IPS-NIHi7 (cell line): ENCODE results near the gene BASP1.

Experiments used
- DNase-seq: peaks from one replicate; pipeline ENCODE4 v3.0.0; 2012; ENCODE audit warnings: mixed read lengths; ENCODE audit errors: extremely low spot score

BASP1 gene

DNA sequence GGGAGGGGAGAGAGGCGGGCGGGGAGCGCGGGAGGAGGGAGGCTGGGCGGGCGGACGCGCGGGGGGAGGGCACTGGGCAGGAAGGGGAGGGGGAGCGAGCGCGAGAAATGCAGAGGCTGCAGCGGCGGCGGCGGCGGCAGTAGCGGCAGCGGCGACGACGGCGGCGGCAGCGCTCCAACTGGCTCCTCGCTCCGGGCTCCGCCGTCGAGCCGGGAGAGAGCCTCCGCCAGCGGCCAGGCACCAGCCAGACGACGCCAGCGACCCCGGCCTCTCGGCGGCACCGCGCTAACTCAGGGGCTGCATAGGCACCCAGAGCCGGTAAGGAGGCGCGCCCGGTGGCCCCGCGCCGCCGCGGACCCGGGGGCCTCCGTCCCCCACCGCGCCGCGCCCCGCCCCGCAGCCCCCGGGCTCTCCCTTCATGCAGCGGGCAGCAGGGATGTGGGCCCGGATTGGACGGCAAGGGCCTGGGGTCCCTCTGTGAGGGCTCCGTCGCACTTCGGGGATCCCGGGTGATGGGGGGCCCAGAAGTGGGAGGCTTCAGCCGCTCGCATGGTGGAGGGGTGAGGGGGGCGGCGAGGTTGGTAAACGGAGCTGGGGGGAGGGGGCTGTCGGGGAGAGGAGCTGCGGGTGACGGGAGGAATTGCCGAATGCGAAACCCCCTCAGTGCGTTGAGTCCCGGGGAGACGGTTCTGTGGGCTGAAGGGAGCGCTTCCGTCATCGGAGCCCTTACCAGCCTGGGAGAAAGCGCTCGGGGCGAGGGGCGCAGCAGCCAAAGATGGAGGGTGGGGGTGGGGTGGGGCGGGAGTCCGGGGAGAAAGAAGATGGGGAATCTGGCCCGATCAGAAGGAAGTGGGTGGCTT, at the start of gene BASP1:
Gene BASP1 (plus strand): TSS at position 139 of the 860 bp plus-strand sequence. CDS start 57,586 bp downstream, outside the sequence.
- DNase-seq = peak; percentile 74

DNA sequence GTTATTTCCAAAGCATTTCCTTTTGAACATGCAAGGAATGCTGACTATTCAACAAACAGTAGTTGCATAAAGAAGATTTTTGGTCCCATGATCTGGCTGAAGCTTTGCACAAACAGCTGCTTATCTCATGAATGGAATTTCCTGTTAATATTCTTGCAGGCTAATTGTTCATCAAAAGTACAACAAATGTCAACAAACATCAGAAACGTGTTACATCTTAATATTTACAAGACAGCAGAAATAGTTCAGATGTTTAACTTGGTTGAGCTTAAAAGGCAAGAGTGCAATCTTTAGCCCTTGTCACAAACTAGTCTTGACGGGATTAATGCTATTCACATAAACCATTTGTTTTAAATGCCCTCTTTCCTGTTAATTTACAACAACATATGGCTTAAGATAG, 47.9 kb upstream of the BASP1 start:
- no peak for DNase-seq

GRCh38 chr5:17172791-17173190, 44.6 kb upstream of the BASP1 start:
- no peak for DNase-seq

- DNase-seq = no peak
Measured at GRCh38 chr5:17174965-17175364, 42.5 kb upstream of the BASP1 start.

- no peak for DNase-seq
Measured at GRCh38 chr5:17177501-17178372, 39.7 kb upstream of the BASP1 start.

GRCh38 chr5:17178373-17178675, 39.1 kb upstream of the BASP1 start:
- no peak for DNase-seq

- no peak for DNase-seq
Measured at GRCh38 chr5:17180330-17180843, 37.0 kb upstream of the BASP1 start.

GRCh38 chr5:17180864-17181723, 36.3 kb upstream of the BASP1 start:
- no peak for DNase-seq

DNA sequence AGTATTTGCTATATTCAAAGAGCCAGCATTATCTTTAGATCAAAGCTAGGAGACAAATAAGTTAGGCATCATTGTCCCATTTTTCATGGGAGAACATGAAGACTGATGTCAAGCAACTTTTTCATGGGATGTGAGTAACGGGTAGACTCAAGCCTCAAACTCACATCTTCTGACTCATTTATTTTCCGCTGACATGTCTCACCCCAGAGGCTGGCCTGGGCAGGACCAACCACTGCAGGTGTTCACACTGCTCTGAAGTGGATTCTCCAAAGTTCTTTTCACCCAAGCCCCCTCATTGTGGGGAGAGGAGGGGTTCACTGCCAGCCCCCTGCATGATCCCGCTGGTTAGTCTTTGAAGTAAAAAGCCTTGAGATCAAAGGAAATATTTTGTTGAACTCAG, 34.9 kb upstream of the BASP1 start:
- no peak for DNase-seq

- no peak for DNase-seq
Measured at GRCh38 chr5:17182981-17183380, 34.5 kb upstream of the BASP1 start.

DNA sequence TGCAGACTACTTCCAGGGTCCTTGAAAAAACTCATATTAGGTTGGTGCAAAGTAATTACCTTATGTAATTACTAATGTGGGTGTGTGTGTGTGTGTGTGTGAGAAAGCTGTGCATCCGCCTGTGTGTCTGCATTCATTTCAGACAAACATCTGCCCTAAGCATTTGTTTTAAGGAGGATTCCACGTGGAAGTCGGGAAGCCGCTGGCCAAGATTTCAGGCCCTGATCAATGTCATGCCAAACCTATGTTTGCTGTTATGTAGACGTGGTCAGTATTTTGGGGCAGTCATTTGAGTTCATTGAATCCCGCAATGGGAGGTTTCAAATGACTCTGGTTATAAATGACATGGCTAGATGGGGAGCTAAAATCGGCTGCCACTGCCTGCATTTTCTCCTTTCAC, 33.6 kb upstream of the BASP1 start:
- no peak for DNase-seq

DNA sequence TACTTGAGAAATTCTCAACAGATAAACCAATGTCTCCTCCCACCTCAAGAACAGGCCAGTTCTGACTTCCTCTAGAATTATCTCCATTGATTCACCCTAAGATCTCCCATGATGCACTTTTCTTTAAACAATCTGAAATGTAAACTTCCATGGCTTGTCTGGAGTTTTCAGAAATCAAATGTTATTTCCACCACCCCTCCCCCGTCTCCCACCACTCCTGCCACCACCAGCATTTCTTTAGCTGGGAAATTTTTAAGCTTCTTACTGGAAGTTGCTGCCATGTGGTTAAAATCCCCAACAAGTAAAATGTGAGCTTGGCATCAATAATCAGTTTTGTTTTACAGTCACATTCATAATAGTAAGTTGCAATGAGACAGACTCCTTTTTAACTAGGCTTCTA, 32.8 kb upstream of the BASP1 start:
- no peak for DNase-seq

- DNase-seq = no peak
Measured at GRCh38 chr5:17185349-17185748, 32.1 kb upstream of the BASP1 start.

GRCh38 chr5:17185773-17186172, 31.7 kb upstream of the BASP1 start:
- DNase-seq = no peak

DNA sequence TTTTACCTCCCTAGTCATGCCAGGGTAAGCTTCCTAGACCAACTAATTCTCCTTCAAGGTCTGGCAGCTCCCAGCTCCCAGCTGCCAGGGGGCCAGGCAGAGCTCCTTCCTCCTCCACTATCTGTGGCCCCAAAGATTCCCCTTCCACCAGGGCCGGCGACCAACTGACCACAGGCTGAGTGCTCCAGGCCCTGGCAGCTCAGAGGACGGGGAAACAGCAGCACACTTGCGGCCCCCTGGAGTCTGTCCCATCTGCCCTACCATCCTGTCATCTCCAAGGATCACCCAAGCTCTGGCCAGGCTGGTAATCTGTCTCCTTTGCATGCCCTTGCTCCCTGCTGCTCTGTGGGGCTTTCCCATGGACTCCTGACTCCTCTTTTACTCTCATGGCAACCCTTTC, 31.2 kb upstream of the BASP1 start:
- no peak for DNase-seq

DNA sequence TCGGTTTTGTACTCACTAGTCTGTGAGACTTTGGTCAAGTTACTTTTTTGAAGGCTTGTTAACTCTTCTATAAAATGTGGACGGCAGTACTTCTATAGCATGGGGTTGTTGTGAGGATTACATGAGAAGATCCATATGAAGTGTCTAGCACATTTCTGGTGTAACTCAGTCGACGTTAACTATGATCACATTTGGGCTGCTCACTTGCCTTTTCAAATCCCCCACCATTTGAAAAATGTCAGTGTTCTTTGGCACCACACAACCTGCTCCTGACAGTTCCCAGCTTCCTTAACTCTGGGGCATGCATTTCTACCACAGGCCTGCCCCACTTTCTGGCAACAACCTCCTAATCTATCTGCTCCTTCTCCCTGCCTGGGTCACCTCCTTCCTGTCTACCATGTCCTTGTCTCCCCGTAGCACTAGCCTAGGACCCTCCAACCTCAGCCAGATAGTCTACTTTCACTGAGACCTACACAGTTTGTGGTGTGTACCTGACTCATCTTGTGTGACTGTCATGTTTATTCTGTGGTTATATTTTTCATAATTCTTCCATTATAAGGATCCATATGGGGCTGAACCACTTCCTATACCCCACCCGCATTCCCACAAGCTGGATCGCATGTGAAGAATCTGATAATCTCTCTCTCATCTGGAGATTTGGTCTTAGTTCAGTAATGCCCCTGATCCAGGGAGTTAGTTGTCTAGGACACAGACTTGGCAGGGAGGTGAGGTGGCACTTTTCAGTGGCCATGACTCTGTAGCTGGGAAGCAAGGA, 30.2 kb upstream of the BASP1 start:
- DNase-seq = no peak

- no peak for DNase-seq
Measured at GRCh38 chr5:17187786-17188170, 29.7 kb upstream of the BASP1 start.

GRCh38 chr5:17189381-17190036, 27.9 kb upstream of the BASP1 start:
- peak; percentile 72 for DNase-seq

DNA sequence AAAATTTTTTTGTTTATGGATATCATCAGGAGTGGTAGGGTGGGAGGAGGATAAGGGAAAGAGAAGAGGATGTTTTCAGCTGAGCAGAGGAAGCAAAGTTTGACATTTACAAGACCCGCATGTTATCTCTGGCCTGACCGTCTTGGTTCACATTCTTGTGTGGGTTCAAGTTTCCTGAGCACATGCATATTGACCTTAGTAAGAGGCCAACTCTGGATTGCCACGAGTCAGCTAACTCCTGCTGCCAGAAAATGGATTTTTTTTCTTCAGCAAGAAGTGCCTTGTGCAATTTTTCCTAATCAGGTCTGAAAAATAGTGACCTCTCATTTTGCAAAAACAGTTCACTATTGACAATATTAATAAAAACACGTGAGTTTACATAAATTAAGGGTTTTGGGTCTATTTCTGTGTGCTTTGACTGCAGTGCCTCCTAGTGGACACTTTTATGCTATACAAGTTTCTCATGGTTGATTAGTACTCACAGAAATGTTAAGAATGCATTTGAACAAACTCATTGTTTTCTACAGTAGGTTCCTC, 27.1 kb upstream of the BASP1 start:
- no peak for DNase-seq

GRCh38 chr5:17190799-17191391, 26.5 kb upstream of the BASP1 start:
- DNase-seq = no peak
